ENCODE measurements around the gene EEF2K.
"Not testable (repeated sequence)": the region's sequence is repeated elsewhere in the genome, so short reads cannot be mapped to it uniquely, and the experiment has no call there.

The EEF2K gene

DNA sequence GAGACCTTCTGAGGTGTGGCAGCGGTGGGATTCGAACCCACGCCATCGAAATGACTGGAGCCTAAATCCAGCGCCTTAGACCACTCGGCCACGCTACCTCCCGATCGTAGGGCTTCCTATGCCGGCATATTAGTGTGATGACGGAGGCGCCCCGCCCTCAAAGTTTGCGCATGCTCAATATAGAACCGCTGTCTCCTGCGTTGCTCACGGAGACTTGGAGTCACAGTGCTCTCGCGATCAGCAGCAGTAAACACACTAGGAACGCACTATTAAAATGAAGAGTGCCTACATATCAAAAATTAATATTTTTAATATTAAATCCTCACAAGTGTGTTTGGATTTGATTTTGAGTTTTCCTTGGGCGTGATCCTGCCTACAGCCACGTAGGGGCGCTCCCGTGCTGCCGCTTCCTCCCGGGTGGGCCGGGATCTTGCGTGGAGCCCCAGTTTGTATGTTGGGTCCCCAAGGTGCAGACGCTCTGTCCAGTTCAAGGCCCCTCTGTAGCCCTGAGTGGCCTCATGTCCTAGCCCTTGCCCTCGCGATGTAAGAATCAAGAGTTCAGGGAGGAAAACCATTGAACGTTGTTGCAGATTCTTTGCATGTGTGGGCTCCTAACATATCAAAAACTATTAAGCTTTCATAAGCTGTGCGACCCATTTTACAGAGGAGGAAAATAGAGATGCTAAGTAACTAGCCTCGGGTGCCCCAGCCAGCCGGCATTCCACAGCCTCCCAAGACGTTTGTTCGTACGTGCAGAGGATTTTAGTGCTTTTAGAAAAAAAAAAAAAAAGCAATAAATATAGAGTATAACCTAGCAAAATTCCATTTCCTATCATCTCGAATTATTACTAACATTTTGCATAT, 10.2 kb upstream of the EEF2K start:
- Mint-ChIP-seq H3K9me3 (no peaks in the 10 kb centered on the region), H3K36me3 (ENCODE audit: low read depth) (no peaks in the 10 kb centered on the region)

DNA sequence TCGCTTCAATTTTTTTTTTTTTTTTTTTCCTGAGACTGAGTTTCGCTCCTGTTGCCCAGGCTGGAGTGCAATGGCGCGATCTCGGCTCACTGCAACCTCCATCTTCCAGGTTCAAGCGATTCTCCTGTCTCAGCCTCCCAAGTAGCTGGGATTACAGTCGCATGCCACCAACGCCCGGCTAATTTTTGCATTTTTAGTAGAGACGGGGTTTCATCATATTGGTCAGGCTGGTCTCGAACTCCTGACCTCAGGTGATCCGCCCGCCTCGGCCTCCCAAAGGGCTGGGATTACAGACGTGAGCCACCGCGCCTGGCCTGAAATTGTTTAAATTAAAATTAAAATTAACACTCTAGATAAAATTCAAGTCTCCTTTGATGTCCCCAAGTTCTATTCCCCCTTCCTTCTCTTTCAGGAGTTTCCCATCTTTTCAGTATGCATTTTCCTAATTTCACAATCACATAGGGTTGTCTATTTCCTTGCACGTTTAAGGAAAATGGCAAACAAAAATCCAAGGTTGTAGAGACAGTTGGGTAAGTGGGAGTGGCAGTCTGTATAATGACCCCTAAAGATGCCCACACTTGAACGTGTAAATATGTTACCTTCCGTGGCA, 9.4 kb upstream of the EEF2K start:
- Mint-ChIP-seq H3K4me3 (peak overlapping the region; percentile 87), H3K27me3 (ENCODE audit: low read depth, poor library complexity) (peaks cover 16% of the 10 kb centered on the region), H3K4me1 (peaks cover 16% of the 10 kb centered on the region)
- not testable (repeated sequence) for H3K9me3 Mint-ChIP-seq; H3K36me3 Mint-ChIP-seq (ENCODE audit: low read depth); DNase-seq; H3K27ac Mint-ChIP-seq

More for the DNA sequence above, 10.2 kb upstream of the EEF2K start:
- H3K27ac Mint-ChIP-seq, result peak overlapping the region; percentile 94
- DNase-seq, result peak; percentile 93
- H3K4me3 Mint-ChIP-seq, result peak overlapping the region; percentile 87
- TF ChIP-seq, protein P1, sequence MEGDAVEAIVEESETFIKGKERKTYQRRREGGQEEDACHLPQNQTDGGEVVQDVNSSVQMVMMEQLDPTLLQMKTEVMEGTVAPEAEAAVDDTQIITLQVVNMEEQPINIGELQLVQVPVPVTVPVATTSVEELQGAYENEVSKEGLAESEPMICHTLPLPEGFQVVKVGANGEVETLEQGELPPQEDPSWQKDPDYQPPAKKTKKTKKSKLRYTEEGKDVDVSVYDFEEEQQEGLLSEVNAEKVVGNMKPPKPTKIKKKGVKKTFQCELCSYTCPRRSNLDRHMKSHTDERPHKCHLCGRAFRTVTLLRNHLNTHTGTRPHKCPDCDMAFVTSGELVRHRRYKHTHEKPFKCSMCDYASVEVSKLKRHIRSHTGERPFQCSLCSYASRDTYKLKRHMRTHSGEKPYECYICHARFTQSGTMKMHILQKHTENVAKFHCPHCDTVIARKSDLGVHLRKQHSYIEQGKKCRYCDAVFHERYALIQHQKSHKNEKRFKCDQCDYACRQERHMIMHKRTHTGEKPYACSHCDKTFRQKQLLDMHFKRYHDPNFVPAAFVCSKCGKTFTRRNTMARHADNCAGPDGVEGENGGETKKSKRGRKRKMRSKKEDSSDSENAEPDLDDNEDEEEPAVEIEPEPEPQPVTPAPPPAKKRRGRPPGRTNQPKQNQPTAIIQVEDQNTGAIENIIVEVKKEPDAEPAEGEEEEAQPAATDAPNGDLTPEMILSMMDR (IDR thresholded peaks at IDR 0.05), result peak; percentile 80
- peaks cover 20% of the 10 kb centered on the region for H3K4me1 Mint-ChIP-seq
- peaks cover 16% of the 10 kb centered on the region for H3K27me3 Mint-ChIP-seq (ENCODE audit: low read depth, poor library complexity)

DNA sequence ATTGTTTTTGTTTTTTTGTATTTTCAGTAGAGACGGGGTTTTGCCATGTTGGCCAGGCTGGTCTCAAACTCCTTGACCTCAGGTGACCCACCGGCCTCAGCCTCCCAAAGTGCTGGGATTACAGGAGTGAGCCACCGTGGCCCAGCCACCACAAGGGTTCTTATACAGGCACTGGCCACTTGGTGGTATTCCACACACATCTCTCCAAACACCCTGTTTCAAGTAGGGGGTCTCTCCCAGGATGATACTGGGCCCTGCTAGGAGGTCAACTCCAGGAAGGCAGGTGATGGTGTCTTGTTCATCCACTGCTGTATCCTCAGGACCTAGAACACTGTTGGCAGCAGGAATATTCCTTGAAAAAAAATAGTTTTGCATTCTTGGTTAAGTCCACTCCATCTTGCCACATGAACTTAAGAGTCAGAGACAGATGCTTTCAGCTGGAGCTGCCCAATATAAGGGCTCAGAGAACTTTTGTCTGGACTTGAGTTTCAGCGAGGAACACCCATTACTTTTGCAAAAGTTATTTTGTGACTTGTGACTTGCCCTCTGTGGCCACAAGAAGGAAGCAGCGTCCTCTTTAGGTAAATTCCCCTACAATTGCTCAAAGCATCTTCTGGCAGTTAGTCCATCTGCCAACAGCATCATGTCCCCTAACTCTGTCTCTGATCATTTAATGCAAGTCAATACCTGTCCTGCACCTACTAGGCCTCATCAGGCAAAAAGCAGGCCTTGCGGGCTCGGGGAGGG, 7.4 kb upstream of the EEF2K start:
- TF ChIP-seq, protein P1 (IDR thresholded peaks at IDR 0.05), result no peak

DNA sequence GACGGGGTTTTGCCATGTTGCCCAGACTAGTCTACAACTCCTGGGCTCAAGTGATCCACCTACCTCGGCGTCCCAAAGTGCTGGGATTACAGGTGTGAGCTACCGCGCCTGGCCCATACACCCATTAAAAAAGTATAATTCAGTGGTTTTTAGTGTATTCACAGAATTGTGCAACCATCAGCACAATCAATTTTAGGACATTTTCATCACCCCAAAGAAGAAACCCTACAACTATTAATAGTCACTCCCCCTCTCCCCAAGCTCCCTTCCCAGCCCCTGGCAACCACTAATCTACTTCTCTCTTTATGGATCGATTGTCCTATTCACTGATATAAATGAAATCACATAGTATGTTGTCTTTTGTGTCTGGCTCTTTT, 3.8 kb upstream of the EEF2K start:
- no peak overlapping the region for H3K4me3 Mint-ChIP-seq
- DNase-seq, result no peak
- H3K4me1 Mint-ChIP-seq, result peaks cover 8% of the 10 kb centered on the region
- H3K36me3 Mint-ChIP-seq (ENCODE audit: low read depth), result no peaks in the 10 kb centered on the region
- TF ChIP-seq, protein P1 (IDR thresholded peaks at IDR 0.05), result no peak
- H3K27me3 Mint-ChIP-seq (ENCODE audit: low read depth, poor library complexity), result peaks cover under 1% of the 10 kb centered on the region
- no peak overlapping the region for H3K27ac Mint-ChIP-seq
- no peaks in the 10 kb centered on the region for H3K9me3 Mint-ChIP-seq

More for the DNA sequence above, 7.4 kb upstream of the EEF2K start:
- no peak overlapping the region for H3K4me3 Mint-ChIP-seq
- no peak for DNase-seq
- H3K4me1 Mint-ChIP-seq, result peaks cover 6% of the 10 kb centered on the region
- no peaks in the 10 kb centered on the region for H3K9me3 Mint-ChIP-seq
- peaks cover 9% of the 10 kb centered on the region for H3K27me3 Mint-ChIP-seq (ENCODE audit: low read depth, poor library complexity)
- no peaks in the 10 kb centered on the region for H3K36me3 Mint-ChIP-seq (ENCODE audit: low read depth)
- H3K27ac Mint-ChIP-seq, result no peak overlapping the region

DNA sequence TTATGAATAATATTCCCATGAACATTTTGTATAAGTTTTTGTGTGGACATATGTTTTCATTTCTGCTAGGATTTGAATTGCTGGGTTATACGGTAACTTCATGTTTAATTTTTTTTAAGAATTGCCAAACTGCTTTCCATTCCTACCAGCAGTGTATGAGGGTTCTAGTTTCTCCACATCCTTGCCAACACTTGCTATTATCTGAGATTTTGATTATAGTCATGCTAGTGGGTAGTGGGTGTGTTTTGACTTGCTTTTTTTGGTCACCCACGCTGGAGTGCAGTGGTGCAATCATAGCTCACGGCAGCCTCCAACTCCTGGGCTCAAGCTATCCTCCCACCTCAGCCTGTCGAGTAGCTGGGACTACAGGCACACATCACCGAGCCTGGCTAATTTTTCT, 3.0 kb upstream of the EEF2K start:
- DNase-seq, result no peak
- no peaks in the 10 kb centered on the region for H3K9me3 Mint-ChIP-seq
- H3K27ac Mint-ChIP-seq, result no peak overlapping the region
- no peaks in the 10 kb centered on the region for H3K36me3 Mint-ChIP-seq (ENCODE audit: low read depth)
- no peak overlapping the region for H3K4me3 Mint-ChIP-seq
- H3K4me1 Mint-ChIP-seq, result peaks cover 15% of the 10 kb centered on the region
- TF ChIP-seq, protein P1 (IDR thresholded peaks at IDR 0.05), result no peak
- H3K27me3 Mint-ChIP-seq (ENCODE audit: low read depth, poor library complexity), result peaks cover 3% of the 10 kb centered on the region

DNA sequence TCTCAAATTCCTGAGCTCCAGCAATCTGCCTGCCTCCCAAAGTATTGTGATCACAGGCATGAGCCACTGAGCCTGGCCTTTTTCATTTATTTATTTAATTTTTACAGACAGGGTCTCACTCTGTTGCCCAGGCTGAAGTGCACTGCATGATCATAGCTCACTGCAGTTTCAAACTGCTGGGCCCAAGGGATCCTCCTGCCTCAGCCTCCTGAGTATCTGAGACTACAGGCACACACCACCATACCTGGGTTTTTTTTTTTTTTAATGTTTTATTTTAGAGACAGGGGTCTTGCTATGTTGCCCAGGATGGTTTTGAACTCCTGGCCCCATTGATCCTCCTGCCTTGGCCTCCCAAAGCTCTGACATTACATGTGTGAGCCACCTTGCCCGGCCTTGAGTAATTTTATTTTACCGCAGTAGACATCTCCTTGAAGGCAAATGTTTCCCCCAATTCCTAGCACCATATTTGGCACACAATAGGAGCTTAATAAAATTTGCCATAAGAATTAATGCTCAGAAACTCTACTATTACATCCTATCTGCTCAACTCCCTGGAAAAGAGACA, 1.9 kb upstream of the EEF2K start:
- H3K9me3 Mint-ChIP-seq, result no peaks in the 10 kb centered on the region
- H3K4me3 Mint-ChIP-seq, result no peak overlapping the region
- no peak for DNase-seq
- peaks cover 3% of the 10 kb centered on the region for H3K27me3 Mint-ChIP-seq (ENCODE audit: low read depth, poor library complexity)
- TF ChIP-seq, protein P1 (IDR thresholded peaks at IDR 0.05), result no peak
- H3K36me3 Mint-ChIP-seq (ENCODE audit: low read depth), result peaks cover under 1% of the 10 kb centered on the region
- peaks cover 15% of the 10 kb centered on the region for H3K4me1 Mint-ChIP-seq
- no peak overlapping the region for H3K27ac Mint-ChIP-seq
